ENCODE data around the gene KMT5C. TPM values are rescaled to one million over a fixed set of nuclear protein-coding genes. Genes with fewer than 3 reads are reported as not detected.

The KMT5C gene
- total and polyA plus RNA-seq, 2 experiments from 2014 or later, result 14.2 to 34.3 TPM

- no peak for TF ChIP-seq CREB1 (CRISPR knock-in tag; IDR thresholded peaks at IDR 0.05; ENCODE audit: low read depth)
- TF ChIP-seq EZH2phosphoT487 (IDR thresholded peaks at IDR 0.05; ENCODE audit: unreplicated experiment), result no peak
- no peak for TF ChIP-seq CTCF (conservative IDR thresholded peaks at IDR 0.05; ENCODE audit: low read depth in 2 of 2)
- H3K4me3 ChIP-seq, result peak overlapping the region; percentile 75; the same call in 1 of the 2 replicates
- Mint-ChIP-seq H3K27me3 (ENCODE audit: insufficient read depth, low read depth, poor library complexity) (peaks cover 70% of the 10 kb centered on the region), H3K36me3 (ENCODE audit: low read depth) (0 out of 3 replicates have a peak, but pooled peaks cover 4% of the 10 kb centered on the region), H3K9me3 (no peaks in the 10 kb centered on the region), H3K27ac (no peak overlapping the region), H3K4me1 (peaks cover 51% of the 10 kb centered on the region), H3K4me3 (peak overlapping the region; percentile 72)
- H3K36me3 ChIP-seq (ENCODE audit: insufficient read depth), result no peaks in the 10 kb centered on the region
- no peaks in the 10 kb centered on the region for H3K9me2 ChIP-seq (ENCODE audit: insufficient read depth)
- ATAC-seq (no peak), DNase-seq (ENCODE audit: low spot score) (no peak)
- peaks cover 39% of the 10 kb centered on the region for H3K4me1 ChIP-seq (ENCODE audit: insufficient read depth)
- no peaks in the 10 kb centered on the region for H3K79me2 ChIP-seq (replicated peaks; ENCODE audit: insufficient read depth)
- H2AFZ ChIP-seq, result no peak overlapping the region
- peaks cover 63% of the 10 kb centered on the region for H3K27me3 ChIP-seq (ENCODE audit: insufficient read depth)
- H3K27ac ChIP-seq (ENCODE audit: low read depth), result no peak overlapping the region
- peaks cover 30% of the 10 kb centered on the region for H3F3A ChIP-seq (replicated peaks; ENCODE audit: low read depth)
- H3K4me2 ChIP-seq, result peak overlapping the region; percentile 91; the same call in 1 of the 2 replicates
- no peaks in the 10 kb centered on the region for H4K20me1 ChIP-seq (replicated peaks; ENCODE audit: insufficient read depth)
Observed at GRCh38 chr19:55352549-55353145, 13.0 kb downstream of the KMT5C start.

GRCh38 chr19:55353356-55353802, 13.7 kb downstream of the KMT5C start:
- peak; percentile 3 for ATAC-seq

More at GRCh38 chr19:55353356-55353802, 13.7 kb downstream of the KMT5C start:
- no peaks in the 10 kb centered on the region for H3K36me3 Mint-ChIP-seq (ENCODE audit: low read depth)
- Histone ChIP-seq H3K79me2 (replicated peaks; ENCODE audit: insufficient read depth) (no peaks in the 10 kb centered on the region), H3K27me3 (ENCODE audit: insufficient read depth) (peaks cover 63% of the 10 kb centered on the region), H3K4me3 (peak overlapping the region; percentile 75), H3K27ac (ENCODE audit: low read depth) (no peak overlapping the region), H3K36me3 (ENCODE audit: insufficient read depth) (no peaks in the 10 kb centered on the region), H2AFZ (peak overlapping the region; percentile 90), H3F3A (replicated peaks; ENCODE audit: low read depth) (peaks cover 23% of the 10 kb centered on the region), H4K20me1 (replicated peaks; ENCODE audit: insufficient read depth) (no peaks in the 10 kb centered on the region), H3K4me1 (ENCODE audit: insufficient read depth) (peaks cover 32% of the 10 kb centered on the region), H3K4me2 (peak overlapping the region; percentile 91), H3K9me2 (ENCODE audit: insufficient read depth) (no peaks in the 10 kb centered on the region)
- TF ChIP-seq REST (IDR thresholded peaks at IDR 0.05; ENCODE audit: unreplicated experiment) (no peak), STAT1 (IDR thresholded peaks at IDR 0.05; ENCODE audit: unreplicated experiment) (no peak), ZNF462 (CRISPR knock-in tag; IDR thresholded peaks at IDR 0.05) (no peak), NANOG (IDR thresholded peaks at IDR 0.05; ENCODE audit: borderline replicate concordance) (no peak), CREB1 (CRISPR knock-in tag; IDR thresholded peaks at IDR 0.05; ENCODE audit: low read depth) (no peak), ZNF114 (CRISPR knock-in tag; IDR thresholded peaks at IDR 0.05) (no peak), ZNF331 (CRISPR knock-in tag; IDR thresholded peaks at IDR 0.05; ENCODE audit: low read depth) (no peak), POLR2AphosphoS5 (IDR thresholded peaks at IDR 0.05; ENCODE audit: low read depth) (no peak), EZH2phosphoT487 (IDR thresholded peaks at IDR 0.05; ENCODE audit: unreplicated experiment) (no peak)
- H3K9me3 Mint-ChIP-seq, result no peaks in the 10 kb centered on the region
- peak overlapping the region; percentile 72 for H3K4me3 Mint-ChIP-seq
- DNase-seq (ENCODE audit: low spot score), result peak; percentile 55
- H3K27ac Mint-ChIP-seq, result no peak overlapping the region
- H3K4me1 Mint-ChIP-seq, result peaks cover 45% of the 10 kb centered on the region
- peaks cover 71% of the 10 kb centered on the region for H3K27me3 Mint-ChIP-seq (ENCODE audit: insufficient read depth, low read depth, poor library complexity)

All from GM23338 (cell line).